ENCODE measurements around the gene FAM107B.

FAM107B gene

DNA sequence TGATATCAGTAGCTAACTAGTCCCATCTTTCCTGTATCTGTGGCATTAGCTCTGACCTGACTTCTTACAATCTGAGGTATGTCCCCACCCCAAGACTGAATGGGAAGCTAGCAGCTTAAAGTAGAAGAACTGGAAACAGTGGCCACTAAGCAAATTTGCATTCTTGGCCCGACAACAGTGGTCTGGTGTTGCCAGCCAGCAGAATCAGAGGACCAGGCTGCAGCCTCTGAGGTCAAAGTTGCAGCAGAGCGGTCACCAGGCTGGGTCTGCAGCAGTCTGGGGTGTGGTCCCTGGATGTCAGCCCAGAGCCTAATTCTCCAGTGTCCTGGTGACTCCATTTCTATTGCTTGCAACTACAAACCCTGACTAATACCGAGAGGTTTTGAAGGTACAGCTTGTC lies 26.3 kb downstream of the FAM107B start:
- H3K27ac ChIP-seq, result no peak overlapping the region

DNA sequence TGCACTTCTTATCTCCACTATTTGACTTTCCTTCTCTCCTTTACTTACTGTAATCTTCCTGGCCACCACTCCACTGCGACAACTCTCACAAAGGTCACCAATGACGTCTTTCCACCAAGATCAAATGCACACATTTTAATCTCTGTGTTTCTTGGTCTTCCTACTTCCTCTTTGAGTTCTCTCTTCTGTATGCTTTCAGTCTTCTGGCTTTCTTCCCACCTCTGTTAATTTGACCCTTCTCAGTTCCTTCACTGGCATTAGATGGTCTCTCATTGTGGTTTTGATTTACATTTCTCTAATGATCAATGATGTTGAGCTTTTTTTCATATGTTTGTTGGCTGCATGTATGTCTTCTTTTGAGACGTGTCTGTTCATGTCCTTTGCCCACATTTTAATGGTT lies 31.9 kb downstream of the FAM107B start:
- no peak overlapping the region for H3K27ac ChIP-seq
- TF ChIP-seq, protein P1, sequence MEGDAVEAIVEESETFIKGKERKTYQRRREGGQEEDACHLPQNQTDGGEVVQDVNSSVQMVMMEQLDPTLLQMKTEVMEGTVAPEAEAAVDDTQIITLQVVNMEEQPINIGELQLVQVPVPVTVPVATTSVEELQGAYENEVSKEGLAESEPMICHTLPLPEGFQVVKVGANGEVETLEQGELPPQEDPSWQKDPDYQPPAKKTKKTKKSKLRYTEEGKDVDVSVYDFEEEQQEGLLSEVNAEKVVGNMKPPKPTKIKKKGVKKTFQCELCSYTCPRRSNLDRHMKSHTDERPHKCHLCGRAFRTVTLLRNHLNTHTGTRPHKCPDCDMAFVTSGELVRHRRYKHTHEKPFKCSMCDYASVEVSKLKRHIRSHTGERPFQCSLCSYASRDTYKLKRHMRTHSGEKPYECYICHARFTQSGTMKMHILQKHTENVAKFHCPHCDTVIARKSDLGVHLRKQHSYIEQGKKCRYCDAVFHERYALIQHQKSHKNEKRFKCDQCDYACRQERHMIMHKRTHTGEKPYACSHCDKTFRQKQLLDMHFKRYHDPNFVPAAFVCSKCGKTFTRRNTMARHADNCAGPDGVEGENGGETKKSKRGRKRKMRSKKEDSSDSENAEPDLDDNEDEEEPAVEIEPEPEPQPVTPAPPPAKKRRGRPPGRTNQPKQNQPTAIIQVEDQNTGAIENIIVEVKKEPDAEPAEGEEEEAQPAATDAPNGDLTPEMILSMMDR (conservative IDR thresholded peaks at IDR 0.05), result no peak

More for the DNA sequence above, 26.3 kb downstream of the FAM107B start:
- TF ChIP-seq, protein P1 (conservative IDR thresholded peaks at IDR 0.05), result no peak

DNA sequence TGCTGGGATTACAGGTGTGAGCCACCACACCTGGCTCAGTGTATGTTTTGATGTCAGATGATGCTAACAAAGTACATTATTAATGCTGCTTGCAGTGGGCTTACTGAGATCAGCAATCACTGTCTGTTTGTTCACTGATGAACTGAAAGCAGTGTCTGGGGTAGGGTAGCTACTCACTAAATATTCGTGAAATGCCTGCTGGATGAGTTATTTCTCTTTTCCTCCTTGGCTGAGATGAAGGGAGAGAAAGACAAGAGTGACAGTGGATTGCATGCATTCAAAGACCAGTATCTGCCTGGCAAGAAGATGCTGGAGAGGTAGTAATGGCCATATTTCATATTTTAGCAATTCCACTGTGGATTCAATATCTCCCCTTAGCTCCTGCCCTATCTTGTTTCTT lies 32.3 kb downstream of the FAM107B start:
- TF ChIP-seq, protein P1 (conservative IDR thresholded peaks at IDR 0.05), result no peak
- no peak overlapping the region for H3K27ac ChIP-seq

DNA sequence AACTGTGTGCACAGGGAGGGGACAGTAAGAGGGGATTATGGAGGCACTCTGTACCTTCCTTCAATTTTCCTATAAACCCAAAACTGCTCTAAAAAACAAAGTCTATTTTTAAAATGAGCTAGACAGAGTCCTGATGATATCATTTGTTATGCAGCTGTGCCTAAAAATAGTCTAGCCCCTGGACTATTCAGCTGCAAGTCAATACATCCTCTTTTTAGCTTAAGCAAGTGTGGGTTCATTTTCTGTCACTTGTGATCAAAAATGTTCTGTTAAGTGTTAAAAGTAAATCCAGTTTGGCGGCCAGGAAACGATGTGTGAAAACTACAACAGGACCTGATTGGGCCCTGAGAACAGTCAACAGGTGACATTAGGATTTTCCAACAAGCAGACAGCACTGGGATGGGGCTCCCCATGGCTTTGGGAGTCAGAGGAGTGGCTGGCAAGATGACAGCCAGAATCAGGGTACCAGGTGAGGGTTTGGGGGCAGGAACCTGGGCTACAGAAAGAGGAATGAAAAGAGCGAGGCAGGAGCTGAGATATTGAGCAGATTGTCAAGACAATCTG lies 33.9 kb downstream of the FAM107B start:
- TF ChIP-seq, protein P1 (conservative IDR thresholded peaks at IDR 0.05), result no peak
- H3K27ac ChIP-seq, result no peak overlapping the region

DNA sequence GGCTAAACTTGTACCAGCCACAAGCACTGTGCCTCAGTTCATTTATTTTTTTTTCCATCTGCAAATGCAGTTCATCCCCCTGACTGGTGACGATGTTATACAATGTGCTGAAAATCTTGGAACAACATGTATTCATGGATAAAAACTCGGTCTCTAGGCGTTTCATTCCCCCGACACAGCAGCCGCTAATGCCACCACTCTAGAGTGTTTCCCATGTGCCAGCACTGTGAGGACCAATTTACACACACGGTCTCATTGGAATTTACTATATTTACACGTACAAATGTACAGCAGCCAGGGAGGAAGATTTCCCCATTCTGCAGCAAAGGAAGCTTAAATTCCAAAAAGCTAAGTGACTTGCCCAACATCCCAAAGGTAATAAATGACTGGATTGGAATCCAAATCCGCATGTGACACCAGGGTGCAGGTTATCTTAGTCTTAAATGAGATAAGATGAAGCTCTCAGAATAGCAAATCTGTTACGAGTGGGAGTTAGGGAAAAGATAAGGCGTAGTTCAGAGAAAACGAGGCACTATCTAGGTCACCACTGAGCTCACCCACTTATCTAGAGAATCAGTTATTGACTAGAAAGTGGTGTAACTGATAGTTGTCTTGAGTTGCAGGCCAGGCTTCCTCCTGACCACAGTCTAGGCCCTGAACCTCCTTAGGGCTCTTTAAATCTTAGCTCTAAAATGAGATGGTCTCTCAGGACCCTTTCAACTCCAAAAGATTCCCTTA lies 36.7 kb downstream of the FAM107B start:
- H3K27ac ChIP-seq, result no peak overlapping the region
- TF ChIP-seq, protein P1 (conservative IDR thresholded peaks at IDR 0.05), result no peak

DNA sequence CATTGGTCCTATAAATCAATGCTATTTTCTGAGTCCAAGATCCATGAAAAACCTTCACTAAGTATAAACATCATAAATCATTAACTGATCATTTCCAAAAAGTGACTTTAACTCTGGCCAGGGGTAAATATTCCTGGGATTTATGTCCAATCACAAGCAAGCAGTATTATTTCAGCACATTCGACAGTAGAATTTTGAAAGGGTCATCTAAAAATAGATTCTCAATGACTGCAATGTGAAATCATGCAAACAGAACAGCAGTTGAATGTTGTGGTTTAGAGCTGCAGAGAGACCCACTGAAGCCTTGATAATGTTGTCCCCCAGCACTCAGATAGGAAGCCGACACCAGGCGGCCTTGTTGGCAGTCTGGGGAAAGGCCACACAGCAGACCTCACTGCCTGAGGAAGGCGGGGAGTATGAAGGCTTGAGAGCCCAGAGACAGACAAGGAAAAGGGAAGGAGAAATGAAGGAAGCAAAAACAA lies 38.1 kb downstream of the FAM107B start:
- H3K27ac ChIP-seq, result no peak overlapping the region
- TF ChIP-seq, protein P1 (conservative IDR thresholded peaks at IDR 0.05), result no peak

DNA sequence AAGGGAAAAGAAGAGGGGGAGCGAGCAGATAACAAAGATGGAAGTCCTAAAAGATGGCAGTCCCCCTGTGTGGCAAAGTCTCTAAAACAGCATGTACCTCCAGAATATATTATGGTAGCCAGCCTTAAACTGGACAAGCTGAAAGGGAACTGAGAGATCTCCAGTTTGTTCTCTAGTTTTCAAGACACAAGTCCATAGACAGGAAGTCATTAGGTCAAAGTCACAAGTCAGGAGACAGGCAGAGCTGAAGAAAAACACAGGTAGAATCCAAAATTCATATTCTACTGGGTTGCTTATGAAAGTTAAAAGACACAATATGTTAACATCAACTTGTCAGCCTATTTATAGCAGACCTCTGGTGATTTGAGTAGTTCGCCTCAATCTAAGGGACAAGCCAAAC lies 38.7 kb downstream of the FAM107B start:
- no peak overlapping the region for H3K27ac ChIP-seq
- TF ChIP-seq, protein P1 (conservative IDR thresholded peaks at IDR 0.05), result no peak

Measured in VCaP (cell line).